T-helper 2 cell treated with Interferon-gamma antibody and Interleukin-4, amounts not matched to agents 100 ng/mL and 5 ng/mL, for 36 hours (primary cell): ENCODE data around the gene PCYT1B. TPM values are rescaled to one million over a fixed set of nuclear protein-coding genes. Genes with fewer than 3 reads are reported as not detected.
"Not testable (repeated sequence)": the region's sequence is repeated elsewhere in the genome, so short reads cannot be mapped to it uniquely, and the experiment has no call there.

Source experiments
- intact Hi-C: fragments of 100-400 bp; cut with micrococcal nuclease; formaldehyde crosslinking; loops from one replicate; pipeline ENCODE4 v1.15.1; 2023
- total RNA-seq: library from RNA; stranded (reverse); gene quantifications from 2 replicates; pipeline ENCODE4 v1.2.3, GENCODE V29; 2022

PCYT1B gene
- total RNA-seq, 1 donor from 2014 or later = not detected

DNA sequence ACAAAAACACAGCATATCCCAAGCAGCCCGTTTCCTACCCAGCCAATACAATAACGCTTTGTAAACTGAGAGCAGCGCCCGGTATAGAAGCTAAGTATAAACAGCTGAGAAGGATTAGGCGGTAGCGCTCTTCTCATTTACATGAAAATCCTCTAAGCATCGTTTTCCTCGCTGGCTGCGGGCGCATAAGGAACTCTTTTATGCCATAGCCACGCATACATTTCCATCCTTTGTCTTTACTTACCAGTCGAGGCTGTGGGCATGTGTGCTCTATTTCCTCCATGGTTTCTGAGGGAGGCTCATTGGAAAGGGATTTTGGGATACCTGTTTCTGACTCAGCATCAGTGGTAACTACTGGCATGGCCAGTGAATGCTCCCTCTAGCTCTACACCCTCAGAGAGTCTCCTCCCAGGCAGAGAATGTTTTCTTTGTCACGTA lies 383 bp downstream of the PCYT1B start:
- intact Hi-C loops = loop anchor here (5.0 kb wide), 1 partner anchor 46 kb away; the partner anchor contains the start of gene POLA1

DNA sequence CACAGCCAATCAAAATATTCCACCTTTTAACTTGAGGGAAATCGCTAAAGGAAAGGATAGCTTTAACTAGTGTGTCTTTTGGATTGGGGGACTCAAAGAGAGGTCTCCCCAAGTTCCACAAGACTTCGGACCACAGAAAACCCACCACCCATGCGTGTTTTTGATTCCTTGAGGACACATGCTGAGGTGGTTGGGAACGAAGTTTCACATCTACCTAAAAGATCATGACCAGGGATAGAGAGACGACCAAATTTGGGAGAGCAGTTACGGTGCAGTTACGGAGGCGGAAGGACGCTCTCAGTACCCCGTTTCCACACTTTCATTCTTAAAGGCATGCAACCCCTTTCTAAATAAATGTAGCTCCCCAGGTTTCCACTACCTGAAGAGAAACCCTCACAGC lies 1.1 kb downstream of the PCYT1B start:
- intact Hi-C loops = loop anchor here (5.0 kb wide), 1 partner anchor 46 kb away; the partner anchor contains the start of gene POLA1

DNA sequence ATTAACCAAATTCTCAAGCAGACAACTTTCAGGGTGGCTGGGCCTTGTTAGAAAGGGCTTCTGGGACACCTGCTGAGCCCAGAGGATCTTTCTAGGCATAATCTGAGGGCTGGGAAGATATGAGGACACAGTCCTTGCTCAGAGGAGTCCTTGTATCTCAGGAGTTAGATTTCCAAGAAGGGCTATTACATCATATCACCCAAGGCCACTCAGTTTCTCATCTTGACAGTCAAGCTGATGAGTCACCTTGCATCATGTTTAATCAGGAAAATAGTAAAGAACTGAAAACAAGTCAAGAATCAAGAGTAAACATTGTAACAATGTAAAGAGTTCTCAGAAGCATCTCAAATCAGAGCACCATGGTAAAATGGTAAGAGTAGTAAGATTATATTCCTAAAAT lies 4.0 kb downstream of the PCYT1B start:
- intact Hi-C loops = no loop called here

DNA sequence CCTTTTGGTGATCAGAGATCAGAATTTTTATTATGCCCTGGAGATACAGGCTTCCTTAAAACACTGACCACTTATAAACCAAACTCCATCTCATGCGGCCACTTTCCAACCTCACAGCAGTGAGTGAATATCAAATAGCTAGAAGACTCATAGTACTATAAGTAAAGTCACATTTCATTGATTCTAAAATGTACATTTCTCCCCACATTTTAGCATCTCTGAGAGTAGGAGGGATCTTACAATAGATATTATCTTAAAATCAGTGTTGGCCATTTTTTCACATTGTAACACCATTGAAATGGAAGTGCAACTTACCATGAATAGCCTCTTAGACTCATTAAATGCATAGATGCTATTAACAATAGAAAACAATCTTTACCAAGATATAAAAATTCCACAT lies 17.4 kb downstream of the PCYT1B start:
- intact Hi-C loops = no loop called here

DNA sequence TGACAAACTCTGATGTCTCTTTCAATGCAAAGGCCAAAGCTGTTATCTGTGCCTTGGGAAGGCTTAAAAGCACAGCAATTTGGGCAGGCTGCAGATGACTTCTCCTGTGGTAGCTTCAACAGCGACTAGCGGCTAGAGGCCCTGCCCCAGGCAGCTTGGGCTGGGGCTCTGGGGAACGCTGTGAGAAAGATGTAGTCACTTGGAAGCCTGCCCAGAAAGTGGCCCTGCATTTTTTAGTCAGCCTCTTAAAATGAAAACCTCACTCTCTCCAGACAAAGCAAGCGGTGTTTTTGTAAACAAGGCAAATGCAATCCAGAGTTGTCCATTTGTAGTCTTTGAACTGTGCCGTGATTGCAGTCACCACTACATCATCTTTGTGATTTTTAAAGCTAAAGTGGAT lies 27.5 kb downstream of the PCYT1B start:
- intact Hi-C loops = no loop called here

DNA sequence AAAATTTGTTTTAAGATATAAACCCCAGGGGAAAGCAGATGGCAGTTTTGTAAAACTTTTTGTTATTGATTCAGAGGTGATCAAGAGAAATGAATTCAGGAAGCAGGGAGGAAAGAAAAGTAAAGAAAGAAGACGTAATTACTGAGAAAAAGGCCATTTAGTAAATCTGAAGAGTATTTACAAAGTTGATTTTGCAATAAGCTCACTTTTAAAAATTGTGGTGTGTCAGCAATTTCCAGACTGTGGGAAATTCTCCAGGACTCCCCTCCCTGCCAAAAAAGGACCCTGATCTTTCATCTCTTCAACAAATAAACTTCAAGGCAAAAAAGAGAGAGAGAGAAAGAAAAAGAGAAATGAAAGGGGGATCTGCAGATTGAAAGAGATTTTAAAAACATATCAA lies 36.6 kb downstream of the PCYT1B start:
- intact Hi-C loops = no loop called here

DNA sequence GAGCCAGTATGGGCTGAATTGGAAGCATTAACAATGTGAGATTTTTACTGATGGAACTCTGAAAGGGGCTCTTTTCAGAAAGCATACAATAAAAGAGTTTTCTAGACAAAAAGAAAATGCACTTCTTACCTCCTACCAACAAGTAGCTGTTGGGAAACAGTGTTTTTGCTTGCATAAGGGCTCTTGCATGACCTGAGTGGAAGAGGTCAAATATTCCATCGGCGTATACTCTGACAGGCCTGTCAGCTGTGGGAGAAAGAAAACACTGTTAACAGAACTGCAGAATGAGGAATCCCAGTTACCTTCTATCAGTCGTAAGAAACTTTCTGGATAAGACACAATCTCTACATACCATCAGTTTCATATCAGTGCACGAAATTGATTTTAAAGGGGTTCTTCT lies 39.5 kb downstream of the PCYT1B start:
- intact Hi-C loops = no loop called here

DNA sequence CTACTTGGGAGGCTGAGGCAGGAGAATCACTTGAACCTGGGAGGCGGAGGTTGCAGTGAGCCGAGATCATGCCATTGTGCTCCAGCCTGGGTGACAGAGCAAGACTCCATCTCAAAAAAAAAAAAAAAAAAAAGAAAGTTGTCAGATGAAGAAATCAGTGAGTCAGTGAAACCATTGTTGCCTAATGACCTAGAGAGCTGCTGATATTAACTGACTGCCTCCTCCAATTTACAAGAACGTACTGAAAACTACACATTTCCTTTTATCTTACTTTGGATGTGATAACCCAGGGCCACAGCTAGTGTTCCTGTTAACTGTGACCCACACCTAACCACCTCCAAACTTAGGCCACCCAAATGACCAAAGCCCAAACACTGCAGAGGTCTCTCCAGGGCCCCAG lies 41.2 kb downstream of the PCYT1B start:
- intact Hi-C loops = not testable (repeated sequence)

DNA sequence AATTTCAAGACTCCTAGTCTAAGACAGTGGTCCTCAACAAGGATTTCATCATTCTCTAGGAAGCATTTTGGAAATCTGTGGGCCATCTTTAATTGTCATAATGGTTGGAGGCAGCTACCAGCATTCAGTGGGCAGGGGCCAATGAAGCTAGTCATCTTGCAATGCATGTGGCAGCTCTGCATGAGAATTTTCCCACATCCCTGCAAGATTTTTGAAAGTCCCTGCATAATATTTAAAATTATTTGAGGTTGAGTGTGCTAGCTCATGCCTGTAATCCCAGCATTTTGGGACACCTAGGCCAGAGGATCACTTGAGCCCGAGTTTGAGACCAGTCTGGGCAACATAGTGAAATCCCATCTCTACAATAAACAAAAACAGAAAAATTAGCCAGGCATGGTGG lies 44.0 kb downstream of the PCYT1B start:
- intact Hi-C loops = no loop called here

DNA sequence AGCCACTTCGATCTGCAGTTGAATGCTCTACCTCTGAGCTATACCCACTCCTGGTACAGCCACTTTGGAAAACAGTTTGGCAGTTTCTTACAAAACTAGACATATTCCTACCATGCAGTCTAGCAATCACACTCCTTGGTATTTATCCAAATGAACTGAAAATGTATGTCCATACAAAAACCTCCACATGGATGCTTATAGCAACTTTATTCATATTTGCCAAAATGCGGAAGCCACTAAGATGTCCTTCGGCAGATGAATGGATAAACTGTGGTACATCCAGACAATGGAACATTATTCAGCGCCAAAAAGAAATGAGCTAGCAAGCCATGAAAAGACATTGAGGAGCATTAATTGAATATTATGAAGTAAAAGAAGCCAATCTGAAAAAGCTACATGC lies 45.3 kb downstream of the PCYT1B start:
- intact Hi-C loops = no loop called here

DNA sequence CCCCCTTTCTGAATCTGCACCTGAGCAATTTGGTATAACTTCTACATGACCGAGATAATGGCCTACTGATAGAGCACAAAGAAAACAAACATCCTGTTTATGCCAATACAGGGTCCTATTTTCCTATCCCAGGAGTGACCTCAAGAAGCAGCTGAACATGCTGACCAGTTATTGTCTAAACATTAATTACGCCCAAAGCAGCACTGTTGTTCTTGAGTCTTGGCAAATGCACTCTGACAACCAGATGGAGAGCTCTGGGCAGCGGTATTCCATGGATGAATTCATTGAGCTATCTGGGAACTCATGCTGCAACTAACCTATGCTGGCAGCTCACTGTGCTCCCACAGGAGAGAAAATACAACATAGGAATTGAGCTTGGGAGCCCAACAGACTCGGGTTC lies 52.6 kb downstream of the PCYT1B start:
- intact Hi-C loops = no loop called here

DNA sequence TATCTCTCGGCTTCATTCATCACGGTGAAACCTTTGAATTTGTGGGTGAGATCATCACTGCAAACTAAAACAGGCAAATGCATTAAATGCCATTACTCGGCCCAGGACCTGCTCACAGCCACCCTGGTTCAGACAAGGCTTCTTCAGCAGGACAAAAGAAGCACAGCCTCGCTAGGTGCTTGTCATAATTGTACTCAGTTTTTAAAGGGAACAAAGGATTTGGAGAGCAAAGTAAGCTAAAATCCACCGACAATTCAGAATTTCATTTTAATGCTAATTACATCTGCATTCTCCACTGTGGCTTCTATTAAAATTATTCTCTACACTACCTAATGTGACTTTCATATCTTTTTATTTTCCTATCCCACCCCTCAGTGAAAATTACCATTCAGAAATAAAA lies 57.0 kb downstream of the PCYT1B start:
- intact Hi-C loops = no loop called here

DNA sequence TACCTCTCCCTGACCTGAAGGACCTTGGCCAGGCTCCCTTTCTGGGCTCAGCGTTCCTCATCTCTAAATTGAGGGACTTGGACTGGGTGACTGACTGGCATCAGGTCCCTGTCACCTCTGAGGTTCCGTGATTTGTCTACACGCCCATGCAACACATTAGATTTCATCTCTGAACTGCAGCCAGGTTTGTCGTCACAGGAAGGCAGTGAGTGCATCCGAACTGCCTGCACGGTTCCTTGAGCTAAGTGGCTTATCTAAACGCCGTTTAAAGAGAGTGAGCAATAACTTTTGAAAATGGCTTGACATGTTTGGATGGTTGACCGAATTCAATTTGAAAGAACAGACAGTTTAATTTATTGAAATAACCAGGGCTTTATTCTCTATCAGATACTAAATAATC lies 70.1 kb downstream of the PCYT1B start:
- intact Hi-C loops = no loop called here

DNA sequence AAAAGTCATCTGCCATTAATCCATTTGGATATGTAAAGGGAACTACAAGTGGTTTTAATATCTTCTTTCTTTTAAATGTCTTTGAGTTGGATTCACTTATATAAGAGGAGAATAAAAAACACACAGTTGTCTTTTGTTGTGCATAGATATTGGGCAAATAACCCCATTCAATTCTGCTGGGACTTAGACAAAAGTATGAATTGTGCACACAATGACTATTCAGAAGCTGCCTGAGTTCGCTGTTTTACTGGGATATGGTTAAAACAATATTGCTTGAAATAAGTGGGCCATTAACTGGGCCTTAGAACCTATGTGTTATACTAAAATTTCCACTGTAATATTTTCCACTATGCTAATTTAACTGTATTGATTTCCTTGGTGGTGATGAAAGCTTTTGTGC lies 71.7 kb downstream of the PCYT1B start:
- intact Hi-C loops = no loop called here

DNA sequence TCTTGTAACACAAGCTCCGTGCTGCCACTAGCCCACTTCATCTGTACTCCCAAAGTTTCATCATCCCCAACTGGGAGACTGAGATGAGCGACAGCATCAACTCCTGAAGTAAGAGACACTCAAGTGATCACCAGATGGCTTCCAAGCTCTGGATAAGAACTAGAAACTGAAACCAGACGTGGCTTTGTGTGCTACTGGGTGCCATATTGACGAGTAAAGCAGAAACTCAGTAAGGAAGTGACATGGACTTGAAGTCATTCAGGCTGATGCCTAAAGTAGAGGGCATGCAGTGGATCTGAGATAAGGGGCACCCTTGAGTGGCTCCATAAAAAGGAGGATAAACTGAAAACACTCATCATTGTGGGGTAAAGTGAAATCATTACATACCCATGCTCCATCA lies 72.4 kb downstream of the PCYT1B start:
- intact Hi-C loops = no loop called here

DNA sequence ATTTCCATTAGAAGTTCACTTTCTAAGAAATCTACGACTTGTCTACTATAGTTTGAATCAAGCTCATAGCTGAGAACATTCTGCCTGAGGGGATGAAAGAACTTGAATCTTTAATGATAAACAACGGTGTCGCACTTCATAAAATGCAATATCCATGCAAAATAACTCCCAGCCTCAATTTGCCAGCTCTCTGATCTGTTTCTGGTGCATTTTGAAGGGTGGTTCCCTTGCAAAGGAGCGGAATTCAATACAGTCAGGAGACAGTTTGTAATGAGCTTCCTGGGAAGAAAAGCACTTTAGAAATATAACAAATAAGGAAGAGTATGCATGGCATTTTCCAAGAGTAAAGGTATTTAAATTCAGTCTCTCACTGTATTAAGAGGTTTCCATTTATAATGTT lies 80.0 kb downstream of the PCYT1B start:
- intact Hi-C loops = no loop called here

DNA sequence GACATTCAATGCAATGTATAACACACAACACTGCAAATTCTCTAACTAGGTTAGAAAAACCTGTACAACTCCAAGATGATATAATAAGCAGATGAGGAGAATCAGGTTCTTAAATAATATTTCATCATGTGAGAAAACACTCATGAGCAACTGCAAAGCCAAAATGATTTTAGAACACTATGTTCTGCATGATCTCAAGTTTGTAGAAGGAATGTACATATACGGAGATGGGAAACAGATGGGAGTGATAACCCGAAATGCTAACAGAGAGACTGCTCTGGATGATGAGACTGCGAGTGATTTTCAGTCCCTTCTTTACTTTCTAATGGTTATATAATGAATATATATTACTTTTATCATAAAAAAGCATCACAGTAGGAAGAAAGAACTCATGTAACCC lies 80.9 kb downstream of the PCYT1B start:
- intact Hi-C loops = no loop called here

DNA sequence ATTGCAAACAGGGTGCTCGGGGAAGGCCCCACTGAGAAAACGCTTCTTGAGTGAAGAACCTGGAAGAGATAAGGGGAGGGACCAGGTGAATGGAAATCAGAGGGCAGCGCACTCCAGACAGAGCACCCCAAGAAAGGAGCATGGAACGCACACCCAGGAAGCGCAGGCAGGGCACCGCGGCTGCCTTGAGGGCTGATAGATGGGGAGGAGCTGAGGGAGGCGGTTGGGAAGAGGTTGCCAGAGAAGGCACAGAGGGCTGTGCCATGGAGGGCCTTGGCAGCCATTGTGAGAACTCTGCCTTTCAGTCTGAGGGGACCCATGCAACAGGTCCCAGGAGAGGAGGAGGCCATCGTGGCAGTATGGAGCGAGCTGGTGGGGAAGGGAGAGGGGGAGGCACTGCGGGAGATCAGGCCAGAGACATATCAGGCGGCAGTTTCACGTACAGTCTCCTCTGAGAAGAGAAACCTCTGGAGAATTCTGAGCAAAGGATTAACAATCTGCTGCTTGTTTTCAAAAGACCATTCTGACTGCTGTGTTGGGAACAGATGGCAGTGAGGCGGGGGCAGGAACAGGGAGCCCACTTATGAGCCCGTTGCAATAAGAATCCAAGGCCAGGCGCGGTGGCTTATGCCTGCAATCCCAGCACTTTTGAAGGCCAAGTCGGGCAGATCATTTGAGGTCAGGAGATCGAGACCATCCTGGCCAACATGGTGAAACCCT lies 83.7 kb downstream of the PCYT1B start:
- intact Hi-C loops = no loop called here

DNA sequence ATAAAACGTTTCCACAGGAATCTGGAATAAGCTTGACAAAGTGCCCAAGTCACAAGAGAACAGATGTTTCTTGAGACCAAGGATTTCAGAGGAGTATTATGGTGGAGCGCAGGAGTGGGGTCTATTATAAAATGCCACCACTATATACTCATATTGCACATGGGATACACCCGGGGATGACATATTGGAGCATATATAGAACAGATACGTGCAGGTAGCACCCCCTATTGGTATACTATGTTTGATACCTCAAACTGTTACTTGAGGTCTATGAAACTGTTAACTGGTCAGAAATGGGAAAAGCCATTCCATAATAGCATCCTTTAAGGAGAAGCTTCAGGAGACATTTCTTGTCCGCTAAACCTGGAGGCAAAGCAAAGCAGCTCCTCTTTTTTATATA lies 86.0 kb downstream of the PCYT1B start:
- intact Hi-C loops = loop anchor here (1.0 to 2.0 kb wide), 2 partner anchors 164 to 190 kb away; no protein-coding TSS in a partner anchor

DNA sequence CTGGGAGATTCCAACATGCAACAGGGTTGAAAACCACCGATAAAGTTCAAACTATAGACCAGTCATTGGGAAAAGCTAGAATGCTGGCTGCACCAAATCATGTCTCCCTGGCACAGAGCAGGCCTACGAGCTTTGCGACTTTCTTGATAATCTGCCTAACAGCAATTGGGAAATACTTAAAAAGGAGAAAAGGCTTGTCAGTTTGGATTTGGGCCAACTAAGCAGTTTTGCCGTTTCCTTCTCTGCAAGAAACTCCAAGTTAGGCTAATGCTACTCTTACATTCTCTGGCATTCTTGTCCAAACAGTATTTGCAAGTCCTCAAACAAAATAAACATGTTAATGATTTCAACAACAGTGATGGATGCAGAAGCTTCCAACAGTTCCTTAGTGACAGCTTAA lies 94.1 kb downstream of the PCYT1B start:
- intact Hi-C loops = no loop called here

DNA sequence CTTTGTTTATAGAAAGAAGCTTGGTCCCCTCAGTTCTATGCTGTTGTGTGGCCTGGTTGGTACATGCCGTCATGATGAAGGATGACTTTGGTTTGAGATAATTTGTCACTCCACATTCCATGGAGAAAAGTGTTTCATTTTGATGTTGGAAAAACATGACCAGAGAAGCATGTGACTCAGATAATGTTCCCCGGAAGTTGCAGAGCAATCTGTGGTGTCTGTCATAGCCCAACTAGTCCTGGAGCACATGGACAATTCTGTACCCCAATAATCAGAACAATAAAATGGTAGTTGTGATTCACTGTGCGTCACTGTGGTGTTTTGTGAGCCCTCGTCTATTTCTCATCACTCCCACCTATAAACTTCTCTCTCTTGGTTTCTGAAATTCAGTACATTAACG lies 97.0 kb downstream of the PCYT1B start:
- intact Hi-C loops = no loop called here

DNA sequence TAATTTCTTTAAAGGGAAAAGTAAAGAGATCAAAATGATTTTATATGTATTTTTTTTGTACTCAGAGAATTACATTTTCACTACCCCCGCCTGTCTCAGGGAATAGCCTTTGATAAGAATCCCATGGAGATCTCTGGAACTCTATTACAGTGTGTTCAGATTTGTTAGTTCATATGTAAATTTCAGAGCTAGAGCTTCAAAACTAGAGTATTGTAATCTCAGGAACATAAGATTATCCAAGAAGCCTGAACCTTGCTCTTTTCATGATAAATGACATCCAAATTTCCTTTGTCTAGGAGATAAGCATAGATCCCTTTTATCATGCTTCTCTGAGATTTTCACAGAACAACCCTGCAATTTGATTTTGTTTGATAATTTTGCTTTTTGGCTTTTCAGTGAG lies 99.2 kb downstream of the PCYT1B start:
- intact Hi-C loops = no loop called here

DNA sequence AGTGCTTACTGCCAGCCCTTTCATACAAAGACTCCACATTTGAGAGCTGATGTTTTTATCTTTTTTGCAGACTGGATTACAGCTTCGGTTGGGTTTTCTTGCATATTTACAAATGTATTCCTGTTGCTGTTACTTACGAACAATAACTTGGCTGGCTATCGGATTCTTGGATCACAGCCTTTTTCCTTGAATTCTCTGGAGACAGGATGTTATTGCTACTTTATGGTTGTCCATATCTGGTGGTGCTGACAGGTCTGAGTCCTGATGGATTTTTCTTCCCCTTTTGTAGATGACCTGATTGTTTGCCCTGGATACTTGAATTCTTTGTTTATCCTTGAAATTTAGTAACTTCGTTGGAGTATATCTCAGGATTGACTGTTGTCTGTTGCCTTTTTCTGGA lies 104.4 kb downstream of the PCYT1B start:
- intact Hi-C loops = no loop called here

DNA sequence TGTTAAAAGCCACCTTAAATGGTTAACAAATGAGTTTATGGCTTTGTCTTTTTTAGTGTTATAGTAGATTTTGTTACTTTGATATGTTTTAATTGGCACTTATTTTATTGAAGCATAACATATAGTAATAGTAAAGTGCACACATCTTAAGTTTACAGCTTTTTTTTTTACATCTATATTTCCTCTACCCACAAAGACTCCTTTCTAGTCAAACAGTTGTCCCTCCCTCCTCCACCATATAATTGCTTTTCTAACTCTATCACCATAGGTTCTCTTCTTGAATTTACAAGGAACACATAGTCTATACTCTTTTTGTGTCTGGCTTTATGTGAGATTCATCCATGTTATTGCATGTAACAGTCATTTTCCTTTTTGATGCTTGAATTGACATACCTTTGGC lies 110.6 kb downstream of the PCYT1B start:
- intact Hi-C loops = no loop called here
